Measurements from ENCODE around the gene SLC1A3. TPM values are rescaled to one million over a fixed set of nuclear protein-coding genes. Genes with fewer than 3 reads are reported as not detected.

Gene SLC1A3
- total RNA-seq, 3 donors from 2014 or later (not counting 1 experiment from before 2014, with no cell fraction given): 1.1 TPM; not detected in 2

DNA sequence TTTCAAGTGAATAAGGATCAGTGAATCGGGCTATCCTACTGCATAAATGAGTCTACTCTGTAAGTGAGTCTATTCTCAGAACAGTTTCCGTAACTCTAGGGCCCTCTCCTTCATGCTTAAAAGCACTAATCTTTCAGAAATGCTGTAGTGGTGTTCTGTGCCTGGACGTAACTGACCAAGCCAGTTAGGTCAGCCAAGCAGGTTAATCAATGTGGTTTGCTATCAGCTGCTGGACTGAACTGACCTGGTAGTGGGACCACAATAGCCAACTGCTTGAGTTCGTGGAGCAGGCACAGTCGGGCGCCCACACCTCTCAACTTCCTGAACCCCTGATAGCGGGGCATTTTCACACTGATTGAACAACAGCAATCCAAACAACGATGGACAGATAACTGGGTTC is 6.8 kb downstream of the SLC1A3 start:
- 88% methylated on average over 8 of the region's 8 CpGs for WGBS (ENCODE audit: insufficient coverage)
- no peak overlapping the region for H3K4me3 ChIP-seq (ENCODE audit: low read length)
- peaks cover 4% of the 10 kb centered on the region for H3K27me3 ChIP-seq (ENCODE audit: control insufficient read depth, insufficient read depth, low read length)
- H3K27ac ChIP-seq (ENCODE audit: low read length): no peak overlapping the region
- no peak for ATAC-seq
- intact Hi-C loops (cut with micrococcal nuclease): no loop called here
- Mint-ChIP-seq H3K4me1 (no peaks in the 10 kb centered on the region), H3K4me3 (no peak overlapping the region), H3K9me3 (no peaks in the 10 kb centered on the region), H3K27me3 (ENCODE audit: low read depth in 2 of 2) (peaks cover 18 to 26% of the 10 kb centered on the region in 2 donors), H3K36me3 (no peaks in the 10 kb centered on the region), H3K27ac (no peak overlapping the region)
- H3K36me3 ChIP-seq (ENCODE audit: control insufficient read depth, insufficient read depth, low read length): no peaks in the 10 kb centered on the region
- no peaks in the 10 kb centered on the region for H3K4me1 ChIP-seq (ENCODE audit: control insufficient read depth, insufficient read depth, low read length)
- H3K9me3 ChIP-seq (ENCODE audit: control insufficient read depth, insufficient read depth, low read length): no peaks in the 10 kb centered on the region
- TF ChIP-seq, protein P1, sequence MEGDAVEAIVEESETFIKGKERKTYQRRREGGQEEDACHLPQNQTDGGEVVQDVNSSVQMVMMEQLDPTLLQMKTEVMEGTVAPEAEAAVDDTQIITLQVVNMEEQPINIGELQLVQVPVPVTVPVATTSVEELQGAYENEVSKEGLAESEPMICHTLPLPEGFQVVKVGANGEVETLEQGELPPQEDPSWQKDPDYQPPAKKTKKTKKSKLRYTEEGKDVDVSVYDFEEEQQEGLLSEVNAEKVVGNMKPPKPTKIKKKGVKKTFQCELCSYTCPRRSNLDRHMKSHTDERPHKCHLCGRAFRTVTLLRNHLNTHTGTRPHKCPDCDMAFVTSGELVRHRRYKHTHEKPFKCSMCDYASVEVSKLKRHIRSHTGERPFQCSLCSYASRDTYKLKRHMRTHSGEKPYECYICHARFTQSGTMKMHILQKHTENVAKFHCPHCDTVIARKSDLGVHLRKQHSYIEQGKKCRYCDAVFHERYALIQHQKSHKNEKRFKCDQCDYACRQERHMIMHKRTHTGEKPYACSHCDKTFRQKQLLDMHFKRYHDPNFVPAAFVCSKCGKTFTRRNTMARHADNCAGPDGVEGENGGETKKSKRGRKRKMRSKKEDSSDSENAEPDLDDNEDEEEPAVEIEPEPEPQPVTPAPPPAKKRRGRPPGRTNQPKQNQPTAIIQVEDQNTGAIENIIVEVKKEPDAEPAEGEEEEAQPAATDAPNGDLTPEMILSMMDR (IDR thresholded peaks at IDR 0.05): no peak
- no peak for DNase-seq

DNA sequence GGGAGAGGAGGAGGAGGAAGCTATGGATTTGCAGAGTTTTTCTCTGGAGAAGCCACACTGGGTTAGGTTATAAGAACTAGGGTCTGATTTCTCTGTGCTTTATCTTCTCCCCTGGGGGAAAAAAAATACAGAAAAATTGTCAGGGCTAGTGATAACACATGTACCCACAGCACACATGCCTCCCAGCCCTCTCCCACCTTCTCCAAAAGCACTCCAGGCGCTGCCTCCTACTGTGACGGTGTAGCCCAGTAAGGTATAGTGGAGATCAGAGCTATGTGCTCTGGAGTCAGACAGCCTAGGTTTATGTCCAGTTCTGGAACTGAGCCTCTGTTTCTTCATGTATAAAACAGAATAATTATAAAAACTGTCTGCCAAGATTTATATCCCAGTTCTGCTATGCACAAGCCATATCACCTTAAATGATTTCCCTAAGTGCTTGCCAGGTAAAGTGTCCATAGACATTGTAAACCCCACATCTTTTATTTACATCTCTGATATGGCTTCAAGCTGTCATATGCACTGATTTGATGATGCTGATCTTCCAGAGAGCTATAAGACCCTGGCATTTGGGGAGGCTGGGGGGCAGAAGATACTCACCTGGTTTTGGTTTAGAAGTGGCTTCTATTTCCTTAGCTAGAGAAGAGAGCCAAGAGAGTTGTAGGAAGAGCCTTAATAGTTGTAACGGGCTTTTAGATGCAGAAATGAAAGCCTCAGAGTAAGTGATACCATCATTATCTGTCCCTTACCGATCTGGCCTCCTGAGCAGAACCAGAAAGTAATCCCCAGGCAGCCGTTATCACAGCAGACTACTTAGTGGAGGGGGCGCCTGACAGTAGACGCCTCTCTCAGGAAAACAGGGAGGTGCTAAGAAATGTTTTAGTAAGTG is 7.6 kb downstream of the SLC1A3 start:
- TF ChIP-seq, protein P1 (IDR thresholded peaks at IDR 0.05): no peak
- Histone ChIP-seq H3K4me3 (ENCODE audit: low read length) (no peak overlapping the region), H3K9me3 (ENCODE audit: control insufficient read depth, insufficient read depth, low read length) (no peaks in the 10 kb centered on the region), H3K27ac (ENCODE audit: low read length) (no peak overlapping the region), H3K36me3 (ENCODE audit: control insufficient read depth, insufficient read depth, low read length) (no peaks in the 10 kb centered on the region), H3K27me3 (ENCODE audit: control insufficient read depth, insufficient read depth, low read length) (no peaks in the 10 kb centered on the region), H3K4me1 (ENCODE audit: control insufficient read depth, insufficient read depth, low read length) (no peaks in the 10 kb centered on the region)
- intact Hi-C loops (cut with micrococcal nuclease): no loop called here
- ATAC-seq (no peak), DNase-seq (no peak)
- WGBS (ENCODE audit: insufficient coverage): 90% methylated on average over 5 of the region's 7 CpGs
- Mint-ChIP-seq H3K4me3 (no peak overlapping the region), H3K4me1 (no peaks in the 10 kb centered on the region), H3K9me3 (no peaks in the 10 kb centered on the region), H3K27ac (no peak overlapping the region), H3K27me3 (ENCODE audit: low read depth in 2 of 2) (peaks cover 11 to 26% of the 10 kb centered on the region in 2 donors), H3K36me3 (no peaks in the 10 kb centered on the region)

DNA sequence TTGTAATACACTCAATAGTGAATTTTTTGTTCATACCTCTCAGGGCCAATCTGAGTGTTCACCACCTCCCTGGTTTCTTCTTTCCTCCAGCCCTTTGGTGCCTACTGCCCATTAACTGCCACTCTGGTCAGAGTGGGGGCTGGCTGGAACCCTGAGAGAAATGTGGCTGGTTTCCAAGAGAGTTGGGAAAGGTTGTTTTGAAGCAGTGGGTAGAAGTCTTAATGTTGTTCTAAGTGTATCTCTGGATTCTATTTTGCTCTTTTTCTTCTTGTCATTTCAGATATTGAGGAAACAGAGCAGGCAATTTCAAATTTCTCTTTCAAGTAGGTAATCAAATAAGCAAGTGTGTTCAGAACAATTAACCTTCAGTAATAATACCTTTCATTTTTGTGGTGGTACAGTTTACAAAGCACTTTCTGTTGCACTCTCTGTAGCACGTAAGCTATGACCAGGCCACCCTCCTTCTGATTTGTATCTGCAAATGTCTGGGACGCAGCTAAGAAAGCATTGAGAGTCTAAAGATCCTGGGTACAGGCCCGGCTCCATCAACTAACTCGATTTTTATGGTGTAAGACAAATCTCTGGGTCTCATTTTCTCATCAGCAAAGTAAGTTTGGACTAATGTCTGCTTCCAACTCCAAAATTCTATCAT is 8.4 kb downstream of the SLC1A3 start:
- H3K36me3 Mint-ChIP-seq: no peaks in the 10 kb centered on the region
- ATAC-seq: no peak
- H3K27ac ChIP-seq (ENCODE audit: low read length): no peak overlapping the region
- no peaks in the 10 kb centered on the region for H3K27me3 ChIP-seq (ENCODE audit: control insufficient read depth, insufficient read depth, low read length)
- H3K9me3 Mint-ChIP-seq: no peaks in the 10 kb centered on the region
- DNase-seq: no peak
- H3K36me3 ChIP-seq (ENCODE audit: control insufficient read depth, insufficient read depth, low read length): no peaks in the 10 kb centered on the region
- H3K9me3 ChIP-seq (ENCODE audit: control insufficient read depth, insufficient read depth, low read length): no peaks in the 10 kb centered on the region
- no peak overlapping the region for H3K27ac Mint-ChIP-seq
- WGBS (ENCODE audit: insufficient coverage): 83% methylated on average over 4 of the region's 4 CpGs
- no peaks in the 10 kb centered on the region for H3K4me1 Mint-ChIP-seq
- no peaks in the 10 kb centered on the region for H3K4me1 ChIP-seq (ENCODE audit: control insufficient read depth, insufficient read depth, low read length)
- H3K27me3 Mint-ChIP-seq (ENCODE audit: low read depth in 2 of 2): peaks cover 11 to 18% of the 10 kb centered on the region in 2 donors
- TF ChIP-seq, protein P1 (IDR thresholded peaks at IDR 0.05): no peak
- H3K4me3 Mint-ChIP-seq: no peak overlapping the region
- H3K4me3 ChIP-seq (ENCODE audit: low read length): no peak overlapping the region
- intact Hi-C loops (cut with micrococcal nuclease): no loop called here

All from natural killer cell (primary cell).